Measurements from ENCODE around the gene DNAJC2.
"Not testable (repeated sequence)": the region's sequence is repeated elsewhere in the genome, so short reads cannot be mapped to it uniquely, and the experiment has no call there.

Gene DNAJC2

DNA sequence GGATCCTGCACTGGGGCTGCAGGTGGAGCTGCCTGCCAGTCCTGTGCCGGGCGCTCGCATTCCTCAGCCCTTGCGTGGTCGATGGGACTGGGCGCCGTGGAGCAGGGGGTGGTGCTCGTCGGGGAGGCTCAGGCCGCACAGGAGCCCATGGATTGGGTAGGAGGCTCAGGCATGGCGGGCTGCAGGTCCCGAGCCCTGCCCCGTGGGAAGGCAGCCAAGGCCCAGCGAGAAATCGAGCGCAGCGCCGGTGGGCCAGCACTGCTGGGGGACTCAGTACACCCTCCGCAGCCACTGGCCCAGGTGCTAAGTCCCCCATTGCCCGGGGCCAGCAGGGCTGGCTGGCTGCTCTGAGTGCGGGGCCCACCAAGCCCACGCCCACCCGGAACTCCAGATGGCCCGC, 69.7 kb downstream of the DNAJC2 start:
- H3K4me3 ChIP-seq (ENCODE audit: insufficient read depth, low read depth, low read length); H3K36me3 ChIP-seq (ENCODE audit: control insufficient read depth, insufficient read depth, low read length); H3K27ac ChIP-seq (ENCODE audit: insufficient read depth, low read depth, low read length, poor library complexity, severe bottlenecking); H3K4me1 ChIP-seq (ENCODE audit: control insufficient read depth, insufficient read depth, low read length); H3K9me3 ChIP-seq (ENCODE audit: control insufficient read depth, low read length): not testable (repeated sequence)
- peaks cover 16% of the 10 kb centered on the region for H3K27me3 ChIP-seq (ENCODE audit: control insufficient read depth, insufficient read depth, low read length, poor library complexity, severe bottlenecking)
- WGBS, 2 experiments, result 95 to 97% methylated on average over 24 of the region's 24 CpGs

DNA sequence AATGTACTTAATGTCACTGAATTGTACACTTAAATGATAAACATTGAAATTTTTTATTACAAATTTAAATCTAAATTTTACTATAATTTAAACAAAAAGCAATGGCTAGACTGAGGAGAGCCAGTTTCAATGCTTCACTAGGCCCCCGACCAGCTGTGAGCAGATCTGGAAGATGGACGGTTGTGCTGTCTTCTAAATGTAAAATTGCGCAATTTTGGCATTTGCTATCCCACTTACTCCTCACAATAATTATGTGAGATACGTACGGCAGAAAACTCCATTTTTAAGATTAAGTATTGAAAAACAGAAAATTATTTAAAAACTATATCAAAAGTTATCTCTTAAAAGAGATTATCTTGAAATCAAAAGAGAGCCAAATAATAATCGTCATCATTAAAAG, 71.2 kb downstream of the DNAJC2 start:
- WGBS, 2 experiments, result 96% methylated on average over 4 of the region's 6 CpGs

GRCh38 chr7:103266229-103266628, 78.3 kb downstream of the DNAJC2 start:
- 91% methylated on average over 2 of the region's 2 CpGs; no CpG with 5 or more reads in 1 of the 2 experiments for WGBS, 2 experiments
- not testable (repeated sequence) for H3K4me3 ChIP-seq (ENCODE audit: insufficient read depth, low read depth, low read length); H3K4me1 ChIP-seq (ENCODE audit: control insufficient read depth, insufficient read depth, low read length); H3K9me3 ChIP-seq (ENCODE audit: control insufficient read depth, low read length); H3K27me3 ChIP-seq (ENCODE audit: control insufficient read depth, insufficient read depth, low read length, poor library complexity, severe bottlenecking); H3K36me3 ChIP-seq (ENCODE audit: control insufficient read depth, insufficient read depth, low read length); H3K27ac ChIP-seq (ENCODE audit: insufficient read depth, low read depth, low read length, poor library complexity, severe bottlenecking)

More for the DNA sequence above, 71.2 kb downstream of the DNAJC2 start:
- H3K27ac ChIP-seq (ENCODE audit: insufficient read depth, low read depth, low read length, poor library complexity, severe bottlenecking); H3K36me3 ChIP-seq (ENCODE audit: control insufficient read depth, insufficient read depth, low read length); H3K27me3 ChIP-seq (ENCODE audit: control insufficient read depth, insufficient read depth, low read length, poor library complexity, severe bottlenecking); H3K4me1 ChIP-seq (ENCODE audit: control insufficient read depth, insufficient read depth, low read length); H3K9me3 ChIP-seq (ENCODE audit: control insufficient read depth, low read length); H3K4me3 ChIP-seq (ENCODE audit: insufficient read depth, low read depth, low read length): not testable (repeated sequence)

DNA sequence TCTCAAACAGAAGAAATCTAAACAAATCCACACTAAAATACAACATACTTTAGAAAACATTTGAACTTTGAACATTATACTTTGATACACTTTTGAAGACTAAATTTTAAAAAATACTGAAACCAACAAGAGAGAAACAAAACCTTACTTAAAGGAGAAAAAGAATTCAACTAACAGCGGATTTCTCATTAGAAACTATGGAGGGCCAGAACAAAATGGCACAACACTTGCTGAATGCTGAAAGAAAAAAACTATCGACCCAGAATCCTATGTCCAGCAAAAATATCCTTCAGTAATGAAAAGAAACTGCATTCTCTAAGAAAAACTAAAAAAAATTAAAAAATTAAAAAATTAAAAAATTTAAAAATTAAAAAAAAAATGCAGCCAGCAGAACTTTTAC, 80.5 kb downstream of the DNAJC2 start:
- not testable (repeated sequence) for H3K36me3 ChIP-seq (ENCODE audit: control insufficient read depth, insufficient read depth, low read length); H3K4me3 ChIP-seq (ENCODE audit: insufficient read depth, low read depth, low read length); H3K27me3 ChIP-seq (ENCODE audit: control insufficient read depth, insufficient read depth, low read length, poor library complexity, severe bottlenecking); H3K4me1 ChIP-seq (ENCODE audit: control insufficient read depth, insufficient read depth, low read length); H3K9me3 ChIP-seq (ENCODE audit: control insufficient read depth, low read length); H3K27ac ChIP-seq (ENCODE audit: insufficient read depth, low read depth, low read length, poor library complexity, severe bottlenecking)
- WGBS, 2 experiments, result 81 to 86% methylated on average over 1 to 2 of the region's 2 CpGs

Measured in ectodermal cell (in vitro differentiated cells).